ENCODE results near the gene OSM.

Gene OSM

GRCh38 chr22:30266445-30267381, at the start of gene OSM:
OSM (minus strand) TSS chr22:30266851; CDS start chr22:30266799, 52 bp downstream.
- peak in 23 of 58 donors; percentile 5 to 47 (median 20) for DNase-seq

DNA sequence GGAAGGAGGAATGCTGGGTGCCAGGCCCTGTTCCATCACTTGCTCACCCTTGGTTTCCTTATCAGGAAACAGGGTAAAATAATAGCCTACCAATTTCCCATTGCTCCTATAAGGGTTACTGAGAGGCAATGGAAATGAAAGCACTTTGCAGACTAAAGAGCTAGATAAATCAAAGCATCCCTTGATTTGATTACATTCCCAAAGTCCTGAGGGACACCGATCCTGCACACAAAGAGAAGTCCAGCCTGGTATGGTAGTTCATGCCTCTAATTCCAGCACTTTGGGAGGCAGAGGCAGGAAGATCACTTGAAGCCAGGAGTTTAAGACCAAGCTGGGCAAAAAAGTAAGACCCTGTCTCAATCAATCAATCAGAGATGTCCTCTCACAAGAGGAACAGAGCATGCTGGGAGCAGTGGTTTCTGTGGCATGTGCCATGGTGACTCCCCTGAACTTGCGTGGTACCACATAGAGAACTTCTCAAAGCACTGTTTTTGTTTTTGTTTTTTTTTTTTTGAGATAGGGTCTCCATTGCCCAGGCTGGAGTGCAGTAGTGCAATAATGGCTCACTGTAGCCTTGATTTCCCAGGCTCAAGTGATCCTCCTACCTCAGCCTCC, 49.4 kb upstream of the OSM start:
- no peak for DNase-seq

- no peak for DNase-seq
These were observed 48.3 kb upstream of the OSM start for GRCh38 chr22:30314915-30315314.

DNA sequence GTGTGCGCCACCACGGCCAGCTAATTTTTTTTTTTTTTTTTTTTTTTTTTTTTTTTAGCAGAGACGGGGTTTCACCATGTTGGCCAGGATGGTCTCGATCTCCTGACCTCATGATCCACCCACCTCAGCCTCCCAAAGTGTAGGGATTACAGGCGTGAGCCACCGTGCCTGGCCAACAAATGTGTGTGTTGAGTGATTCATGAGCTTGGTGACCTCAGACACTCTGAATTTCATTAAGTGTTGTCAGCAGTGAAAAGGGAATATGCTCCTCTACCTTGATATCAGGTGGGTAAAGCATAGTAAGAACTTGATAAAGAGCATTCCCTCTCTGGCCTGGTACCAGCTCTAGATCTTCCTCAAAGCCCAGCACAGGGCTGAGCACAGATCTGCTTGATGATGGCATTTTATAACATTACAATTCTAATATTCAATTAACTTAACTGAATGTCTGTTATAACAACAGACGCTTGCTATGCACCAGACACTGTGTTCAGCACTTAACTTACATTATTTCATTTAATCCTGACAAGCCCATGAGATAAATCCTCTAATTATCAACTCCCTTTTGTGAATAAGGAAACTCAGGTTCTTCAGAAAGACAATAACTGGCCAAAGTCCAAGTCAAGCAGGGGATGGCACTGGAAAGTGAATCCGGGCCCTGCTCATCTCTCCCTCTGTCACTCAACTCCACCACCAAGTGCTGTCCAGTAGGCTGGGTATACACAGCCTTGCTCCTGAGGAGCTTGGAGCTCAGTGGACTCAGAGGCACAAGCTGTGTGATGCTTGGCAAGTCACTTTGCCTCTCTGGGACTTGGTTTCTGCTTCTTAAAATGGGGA, 47.1 kb upstream of the OSM start:
- no peak for DNase-seq

DNA sequence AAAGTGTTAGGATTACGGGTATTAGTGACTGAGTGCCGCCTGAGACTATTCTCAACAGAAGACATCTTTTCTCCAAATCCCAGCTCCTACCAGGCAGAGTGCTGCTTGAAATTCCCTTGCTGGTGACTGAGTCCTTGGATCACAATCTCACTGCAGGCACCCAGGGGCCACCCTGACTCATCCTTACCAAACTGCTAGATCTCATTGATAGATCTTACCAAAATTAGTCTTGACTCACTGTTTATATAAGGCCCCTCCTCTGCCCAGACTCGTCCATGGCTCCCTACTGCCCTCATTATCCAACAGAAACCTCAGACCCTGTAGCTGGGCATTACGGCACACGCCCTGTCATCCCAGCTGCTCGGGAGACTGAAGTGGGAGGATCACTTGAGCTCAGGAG, 45.4 kb upstream of the OSM start:
- DNase-seq, result no peak

- peak in 33 of 58 donors; percentile 11 to 80 (median 39) for DNase-seq
These were observed 44.5 kb upstream of the OSM start for GRCh38 chr22:30310881-30311771.

GRCh38 chr22:30309951-30310741, 43.5 kb upstream of the OSM start:
- peak in 1 of 58 donors; percentile 28 for DNase-seq

GRCh38 chr22:30308518-30309230, 42.0 kb upstream of the OSM start:
- DNase-seq, result no peak

DNA sequence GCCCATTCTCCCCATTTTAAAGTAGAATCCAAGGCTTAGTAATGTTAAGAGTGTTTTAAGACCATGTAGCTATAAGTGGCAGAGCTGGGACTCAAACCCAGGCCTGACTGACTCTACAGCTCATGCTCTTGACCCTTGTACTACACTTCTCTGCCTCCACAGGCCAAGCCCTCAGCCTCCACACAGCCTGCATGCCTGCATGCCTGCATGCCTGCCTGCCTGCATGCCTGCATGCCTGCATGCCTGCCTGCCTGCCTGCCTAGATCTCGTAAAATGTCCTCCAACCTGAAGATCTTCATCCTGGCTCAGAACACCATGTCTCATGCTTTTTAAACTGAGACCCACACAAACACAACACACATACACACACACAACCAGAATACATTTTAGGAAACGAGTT, 41.4 kb upstream of the OSM start:
- DNase-seq, result no peak

GRCh38 chr22:30307041-30307574, 40.5 kb upstream of the OSM start:
- no peak for DNase-seq

GRCh38 chr22:30306627-30307011, 40.0 kb upstream of the OSM start:
- no peak for DNase-seq

DNA sequence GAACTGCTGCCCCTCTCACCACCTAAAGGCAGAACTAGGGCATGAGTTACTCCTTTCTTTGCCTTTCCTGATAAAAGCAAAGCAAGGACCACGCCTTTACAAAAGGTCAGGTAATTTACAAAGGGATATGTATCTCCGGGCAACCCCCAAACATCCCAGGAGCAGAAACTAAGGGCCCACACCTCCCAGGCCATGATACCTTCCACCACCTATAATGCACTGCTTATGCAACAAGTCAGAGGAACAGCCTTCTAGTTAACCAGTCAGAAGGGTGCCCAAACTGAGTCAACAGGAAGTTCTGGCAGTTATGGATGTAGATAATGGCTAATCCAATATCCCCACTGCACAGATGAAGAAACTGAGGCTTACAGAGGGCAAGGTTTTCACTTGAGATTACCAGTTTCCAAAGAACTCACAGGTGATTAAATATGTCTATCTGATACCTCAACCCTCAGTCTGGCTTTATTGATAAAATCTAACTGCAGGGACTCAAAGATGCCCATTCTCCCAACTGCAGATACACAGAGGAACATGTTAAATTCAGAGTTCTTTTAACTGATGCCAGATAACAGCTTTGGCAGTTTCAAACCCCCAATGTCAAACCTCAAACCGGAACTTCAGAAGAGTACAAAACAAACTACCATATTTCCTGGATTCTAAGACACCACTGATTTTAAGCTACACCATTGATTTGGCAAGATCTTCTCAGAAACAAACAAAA, 39.4 kb upstream of the OSM start:
- DNase-seq, result no peak

DNA sequence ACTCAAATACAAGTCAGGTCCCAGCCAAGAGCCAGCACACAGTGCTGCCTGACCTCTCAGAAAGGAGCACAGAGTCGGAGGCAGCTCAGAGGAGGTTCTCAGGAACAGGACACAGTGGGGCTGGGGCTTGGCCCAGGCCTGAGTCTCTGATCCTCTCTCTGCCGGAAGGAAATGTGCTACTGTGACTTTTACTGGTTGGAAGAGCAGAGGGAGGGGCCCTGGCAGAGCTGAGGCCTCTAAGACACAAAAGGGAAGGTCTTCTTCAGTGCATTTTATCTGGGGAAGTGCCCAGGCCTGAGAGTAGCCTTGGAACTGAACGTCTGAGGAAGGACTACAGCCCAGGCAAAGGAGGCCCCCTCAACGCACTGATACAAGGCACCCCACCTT, 38.9 kb upstream of the OSM start:
- peak in 16 of 58 donors; percentile 7 to 38 (median 16) for DNase-seq

- DNase-seq, result peak in 11 of 58 donors; percentile 14 to 50 (median 22)
These were observed 38.0 kb upstream of the OSM start for GRCh38 chr22:30304495-30305244.

GRCh38 chr22:30302810-30303138, 36.1 kb upstream of the OSM start:
- peak in 1 of 58 donors; percentile 19 for DNase-seq

DNA sequence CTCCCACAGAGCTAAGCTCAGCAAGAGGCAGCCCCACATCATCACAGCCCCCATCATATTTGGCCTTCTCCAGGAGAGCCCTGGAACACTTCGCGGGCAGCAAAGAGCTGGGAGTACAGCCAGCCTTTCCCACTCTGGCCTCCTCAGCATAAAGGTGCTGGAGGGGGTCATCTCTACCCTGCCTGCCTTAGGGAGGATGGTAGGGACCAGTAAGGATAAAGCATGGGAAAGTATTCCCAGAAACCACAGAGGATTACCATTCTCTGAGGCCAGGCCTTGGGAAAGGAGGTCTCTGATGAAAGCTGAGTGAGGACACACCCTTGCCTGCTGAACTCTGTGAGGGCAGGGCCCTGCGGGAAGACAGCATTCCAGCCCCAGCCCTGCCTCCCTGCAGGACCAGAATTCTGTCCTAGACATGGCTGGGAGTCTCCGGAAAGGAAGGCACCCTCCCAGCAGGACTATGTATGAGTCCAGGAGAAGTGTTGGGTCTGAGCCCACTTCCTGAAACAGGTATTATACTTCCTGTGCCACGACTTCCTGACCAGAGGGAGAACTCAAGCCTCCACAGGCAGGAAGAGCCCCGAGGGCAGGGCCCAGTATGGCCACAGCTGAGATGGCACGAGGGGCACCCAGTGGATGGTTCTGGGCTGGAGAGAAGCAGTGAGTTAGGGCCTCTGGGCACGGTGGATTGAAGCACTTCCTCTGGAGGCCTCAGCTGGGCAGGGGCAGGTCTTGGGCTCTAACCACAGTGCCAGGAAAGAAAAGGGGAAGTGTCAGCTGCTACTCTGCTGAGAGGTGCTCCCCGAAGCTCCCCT, 35.6 kb upstream of the OSM start:
- peak in 13 of 58 donors; percentile 6 to 58 (median 22) for DNase-seq

- no peak for DNase-seq
These were observed 32.7 kb upstream of the OSM start for GRCh38 chr22:30299322-30299721.

All from anterior cingulate cortex (tissue), 58 donors.